Jurkat, Clone E6-1 (cell line): ENCODE data around the gene COX18.
A peak's percentile ranks its signal among the peaks of the same experiment; 100 is the strongest.

Experiments used
- DNase-seq: peaks from one replicate; pipeline ENCODE4 v3.0.0-alpha.2; 2011; ENCODE audit warnings: low read depth, low spot score
- H3K4me3 ChIP-seq: 2 replicates; pipeline ENCODE4 v1.5.1; 2011; ENCODE audit warnings: mild to moderate bottlenecking, low read length, control low read depth, moderate library complexity

COX18 gene

DNA sequence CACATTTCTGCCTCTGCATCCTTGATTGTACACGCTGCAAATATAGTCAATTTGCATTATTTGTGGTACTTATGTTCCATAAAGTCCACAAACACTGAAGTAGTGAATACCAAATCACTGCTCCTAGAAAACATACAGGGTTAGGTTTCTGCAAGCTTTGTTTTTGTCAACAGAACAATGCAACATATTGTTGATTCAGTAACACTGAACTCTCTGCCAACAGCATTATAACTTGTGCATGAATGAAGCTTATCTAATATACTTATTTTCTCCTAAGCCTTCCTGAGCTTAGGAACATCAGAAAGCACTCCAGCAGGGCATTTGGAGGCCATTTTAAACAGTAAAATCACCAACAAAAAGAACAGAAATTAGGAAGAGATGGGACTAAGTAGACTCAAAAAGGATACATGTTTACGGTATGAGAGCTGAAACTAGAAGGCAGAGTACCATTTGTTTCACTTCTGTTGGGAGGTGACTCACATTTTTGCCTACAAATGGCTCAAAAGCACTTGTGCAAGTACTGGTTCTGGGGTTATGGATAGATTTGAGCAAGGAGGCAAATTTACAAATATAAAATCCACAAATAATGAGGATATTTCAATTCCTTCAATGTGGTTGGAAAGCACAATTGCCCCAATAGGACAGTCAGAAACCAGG is 14.1 kb downstream of the COX18 start:
- DNase-seq: no peak

DNA sequence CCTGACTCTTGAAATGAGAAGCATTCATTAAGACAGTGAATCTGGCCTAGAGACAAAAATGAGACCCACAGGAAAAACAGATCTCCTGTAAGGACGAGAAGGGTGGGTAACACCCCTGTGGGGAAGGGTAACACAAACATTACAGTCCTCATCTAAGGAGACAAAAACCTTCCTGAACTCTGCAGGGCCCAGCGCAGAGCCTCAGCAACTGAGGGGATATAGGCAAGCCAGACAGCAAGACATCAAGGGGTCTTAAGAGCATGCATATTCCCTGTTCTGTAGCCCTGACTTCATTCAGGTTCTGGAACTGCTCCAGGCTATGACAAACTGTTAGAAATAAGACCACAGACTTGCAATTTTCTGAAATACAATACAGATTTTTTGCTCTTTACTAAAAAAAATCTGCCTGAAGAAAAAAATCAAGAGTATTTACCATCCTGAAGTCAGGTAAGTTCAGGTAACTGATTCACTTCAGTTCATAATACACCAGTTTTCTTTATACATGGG is 15.5 kb downstream of the COX18 start:
- no peak for DNase-seq
- H3K4me3 ChIP-seq: no peak overlapping the region

More for the DNA sequence above, 14.1 kb downstream of the COX18 start:
- H3K4me3 ChIP-seq: no peak overlapping the region

DNA sequence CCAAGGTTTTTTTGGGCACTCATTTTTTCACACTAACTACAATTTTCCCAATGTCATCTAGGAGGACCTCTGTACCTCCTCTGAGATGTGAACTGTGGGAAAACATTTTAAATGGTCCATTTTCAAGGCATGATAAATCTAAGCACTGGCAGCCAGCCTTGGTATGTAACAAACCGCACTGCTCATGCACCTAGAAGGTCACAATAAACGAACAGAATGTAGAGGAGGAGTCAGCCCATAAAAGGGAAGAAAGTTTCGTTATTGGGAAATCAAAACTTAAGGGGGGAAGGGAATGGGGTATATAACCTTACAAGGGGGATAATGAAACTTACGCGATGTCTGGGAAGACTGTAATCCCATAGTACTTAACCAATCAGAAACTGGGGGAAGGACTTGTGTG is 16.4 kb downstream of the COX18 start:
- H3K4me3 ChIP-seq: no peak overlapping the region
- no peak for DNase-seq

DNA sequence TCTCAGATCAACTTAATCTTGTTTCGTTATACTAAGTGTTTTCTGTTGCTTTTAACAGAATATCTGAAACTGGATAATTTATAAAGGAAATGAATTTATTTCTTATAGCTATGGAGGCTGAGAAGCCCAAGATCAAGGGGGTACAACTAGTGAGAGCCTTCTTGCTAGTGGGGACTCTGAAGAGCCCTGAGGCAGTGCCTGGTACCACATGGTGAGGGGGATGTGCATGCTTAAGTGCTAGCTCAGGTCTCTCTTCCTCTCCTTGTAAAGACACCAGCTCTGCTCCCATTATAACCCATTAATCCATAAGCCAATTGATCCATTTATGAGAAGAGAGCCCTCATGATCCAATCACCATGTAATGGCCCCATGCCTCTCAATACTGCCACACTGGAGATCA is 17.9 kb downstream of the COX18 start:
- no peak overlapping the region for H3K4me3 ChIP-seq
- DNase-seq: no peak

DNA sequence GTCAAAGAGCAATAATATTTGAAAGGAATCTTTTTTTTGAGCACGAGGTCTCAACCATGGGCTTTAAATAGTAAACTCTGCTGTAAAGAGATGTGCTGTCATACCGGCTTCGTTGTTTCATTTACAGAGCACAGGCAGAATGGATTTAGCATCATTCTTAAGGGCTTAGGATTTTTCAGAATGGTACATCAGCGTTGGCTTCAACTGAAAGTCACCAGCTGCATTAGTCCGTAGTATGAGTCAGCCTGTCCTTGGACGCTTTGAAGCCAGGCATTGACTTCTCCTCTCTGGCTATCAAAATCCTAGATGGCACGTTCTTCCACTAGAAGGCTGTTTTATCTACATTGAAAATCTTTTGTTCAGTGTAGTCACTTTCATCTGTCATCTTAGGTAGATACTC is 23.6 kb downstream of the COX18 start:
- H3K4me3 ChIP-seq: no peak overlapping the region
- no peak for DNase-seq

DNA sequence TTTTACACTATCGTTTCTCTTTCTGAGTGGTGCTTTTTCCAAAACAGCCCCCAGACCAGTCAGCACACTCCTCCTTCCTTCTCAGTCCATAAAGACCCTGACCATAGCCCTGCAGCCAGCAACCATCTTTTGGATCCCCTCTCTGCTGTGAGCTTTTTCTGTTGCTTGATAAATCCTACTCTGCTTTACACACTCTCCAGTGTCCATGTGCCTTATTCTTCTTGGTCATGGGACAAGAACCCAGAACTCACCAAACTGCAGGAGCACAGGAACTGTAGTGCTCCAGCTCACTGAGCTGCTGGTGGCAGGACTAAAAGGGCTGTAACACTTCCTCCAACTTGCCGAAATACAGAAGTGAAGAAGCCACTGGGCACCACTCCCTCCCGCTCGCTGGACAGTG is 32.5 kb downstream of the COX18 start:
- DNase-seq: no peak
- no peak overlapping the region for H3K4me3 ChIP-seq

DNA sequence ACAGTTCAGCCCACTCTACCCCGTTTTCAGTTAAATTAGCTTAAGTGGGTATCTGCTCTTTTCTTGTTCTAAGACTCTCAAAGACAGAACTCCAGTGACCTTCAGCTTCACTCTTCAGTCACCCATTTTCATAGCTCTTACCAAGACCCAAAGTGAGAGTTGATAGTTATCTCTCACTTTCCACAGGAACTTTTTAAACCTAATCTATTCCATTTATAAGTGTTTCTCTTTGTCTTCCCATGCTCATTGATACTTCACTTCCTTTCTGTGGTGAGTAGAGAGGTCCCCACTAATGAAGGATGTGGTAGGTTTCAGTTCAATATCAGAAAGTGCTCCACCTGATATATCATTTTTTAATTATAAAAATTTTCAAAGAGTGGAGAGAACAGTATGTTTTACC is 33.4 kb downstream of the COX18 start:
- no peak for DNase-seq
- H3K4me3 ChIP-seq: no peak overlapping the region

DNA sequence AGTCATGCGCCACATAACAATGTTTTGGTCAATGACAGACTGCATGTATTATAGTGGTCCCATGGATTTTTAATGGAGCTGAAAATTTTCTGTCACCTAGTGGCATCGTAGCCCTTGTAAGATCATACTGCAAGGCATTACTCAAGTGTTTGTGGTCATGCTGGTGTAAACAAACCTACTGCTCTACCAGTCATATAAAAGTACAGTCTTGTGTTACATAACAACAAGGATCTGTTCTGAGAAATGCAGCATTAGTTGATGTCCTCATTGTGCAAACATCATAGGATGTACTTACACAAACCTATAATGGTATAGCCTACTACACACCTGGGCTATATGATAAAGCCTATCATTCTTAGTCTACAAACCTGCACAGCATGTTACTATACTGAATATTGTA is 34.6 kb downstream of the COX18 start:
- no peak for DNase-seq
- no peak overlapping the region for H3K4me3 ChIP-seq

DNA sequence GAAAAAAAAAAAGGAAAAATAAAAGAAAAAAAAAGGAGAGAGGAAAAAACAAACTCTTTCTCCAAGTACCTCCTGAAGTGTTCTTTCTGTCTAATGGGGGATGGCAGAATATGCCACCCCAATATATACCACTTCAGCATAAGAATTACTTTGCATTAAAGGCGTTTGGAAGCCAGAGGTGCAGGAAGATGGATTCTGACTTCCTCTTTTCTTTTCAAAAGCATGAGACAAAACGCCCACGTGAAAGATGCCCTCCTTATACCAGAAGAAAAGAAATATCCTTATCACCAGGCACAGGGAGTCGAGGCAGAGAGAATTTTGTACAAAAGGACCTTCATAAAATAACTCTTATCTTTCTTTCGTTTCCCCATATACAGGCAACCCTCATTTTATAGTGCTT is 40.9 kb downstream of the COX18 start:
- no peak overlapping the region for H3K4me3 ChIP-seq
- no peak for DNase-seq

DNA sequence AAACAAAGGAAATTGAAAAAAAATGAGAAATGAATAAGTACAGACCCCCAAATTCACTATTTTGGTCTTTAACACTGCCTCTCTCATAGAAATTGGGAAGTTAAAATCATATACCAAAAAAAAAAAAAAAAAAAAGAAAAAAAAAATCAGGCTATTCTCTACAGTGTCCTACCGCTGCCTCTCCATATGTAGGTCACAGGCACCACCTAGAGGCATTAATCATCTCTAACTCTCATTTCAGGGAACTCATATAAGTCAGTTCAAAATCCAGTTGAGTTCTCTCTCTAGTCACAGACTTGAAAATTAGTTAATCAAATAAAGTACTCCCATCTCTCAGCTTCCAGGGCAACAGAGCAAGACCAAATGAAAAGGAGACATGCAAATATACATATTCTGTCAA is 47.9 kb downstream of the COX18 start:
- no peak overlapping the region for H3K4me3 ChIP-seq
- DNase-seq: peak; percentile 41

DNA sequence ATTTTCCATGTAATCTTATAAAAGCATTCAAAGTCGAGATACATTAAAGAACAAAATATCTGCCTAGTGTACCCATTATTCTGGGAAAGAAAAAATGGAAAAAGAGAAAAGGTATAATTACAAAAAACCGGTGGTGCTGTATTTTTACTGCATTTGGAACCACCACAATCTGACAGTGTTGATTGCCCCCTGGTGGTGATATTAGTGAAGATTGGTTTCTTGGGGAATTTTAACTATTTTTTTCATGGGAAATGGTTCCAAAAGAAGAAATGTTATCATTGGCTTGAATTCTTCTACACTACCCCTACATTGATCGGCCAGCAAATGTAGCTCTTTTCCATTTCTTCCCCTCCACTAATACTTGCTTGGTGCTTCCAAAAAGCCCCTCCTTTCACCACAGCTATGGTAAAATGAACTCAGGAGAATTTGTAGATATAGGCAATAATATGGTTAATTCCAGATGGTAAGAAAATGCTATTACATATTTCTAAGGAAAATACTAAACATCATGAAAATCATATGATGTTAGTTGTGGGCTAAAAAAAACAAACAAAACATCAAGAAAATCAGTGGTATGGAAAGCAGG is 50.0 kb downstream of the COX18 start:
- no peak overlapping the region for H3K4me3 ChIP-seq
- peak; percentile 39 for DNase-seq

DNA sequence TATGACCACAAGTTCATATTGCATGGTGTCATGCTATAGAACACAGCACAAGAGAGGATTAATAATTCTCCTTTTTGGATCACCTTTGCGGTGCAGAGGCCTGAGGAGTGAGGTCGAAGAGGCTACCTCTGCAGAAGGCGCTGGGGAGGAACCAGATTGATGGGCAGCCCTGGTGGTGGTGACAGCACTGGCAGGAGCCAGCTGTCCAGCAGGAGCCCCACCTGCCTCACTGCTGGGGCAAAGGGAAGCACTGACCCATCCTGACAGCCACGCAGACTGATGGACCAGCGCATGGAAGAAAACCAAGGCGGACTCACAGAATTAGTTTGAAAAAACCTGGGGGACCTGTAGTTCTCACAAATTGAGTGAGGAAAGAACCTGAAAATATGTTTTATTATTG is 50.9 kb downstream of the COX18 start:
- DNase-seq: no peak
- no peak overlapping the region for H3K4me3 ChIP-seq

DNA sequence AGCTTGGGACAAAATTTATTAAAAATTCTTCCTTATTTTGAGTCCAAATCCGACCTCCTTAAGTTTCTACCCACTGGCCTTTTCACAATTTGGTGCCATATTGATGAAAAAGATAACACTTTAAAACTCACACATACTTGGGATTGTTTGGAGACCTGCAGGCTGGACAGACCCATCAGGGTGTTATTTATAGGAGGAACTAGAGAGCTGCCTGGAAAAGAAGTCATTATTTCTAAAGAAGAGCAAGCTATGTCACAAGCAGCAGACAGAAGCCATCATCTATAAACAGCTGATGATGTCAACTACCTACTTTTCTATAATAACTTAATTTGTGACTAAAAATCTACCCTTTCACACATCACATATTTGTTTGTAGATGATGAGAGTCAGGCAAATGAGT is 56.2 kb downstream of the COX18 start:
- H3K4me3 ChIP-seq: no peak overlapping the region
- no peak for DNase-seq

DNA sequence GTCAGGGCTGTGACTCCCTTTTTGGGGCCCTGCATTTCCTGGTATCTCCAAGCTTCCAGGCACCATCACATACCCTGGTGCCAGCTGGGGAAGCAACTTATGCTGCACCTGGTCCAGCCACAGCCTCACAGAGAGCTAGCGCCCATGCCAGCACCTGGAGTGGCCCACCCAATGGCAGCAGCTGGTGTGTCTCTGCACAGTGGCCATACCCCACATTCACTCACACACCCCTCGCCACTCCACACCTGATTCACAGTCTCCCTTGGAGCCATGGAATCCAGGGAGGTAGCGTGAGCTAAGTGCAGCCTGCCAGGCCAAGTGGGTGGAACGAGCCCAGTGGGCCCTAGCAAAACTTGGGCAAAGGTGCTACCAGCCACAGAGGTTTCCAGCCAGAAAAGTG is 56.8 kb downstream of the COX18 start:
- no peak for DNase-seq
- no peak overlapping the region for H3K4me3 ChIP-seq

DNA sequence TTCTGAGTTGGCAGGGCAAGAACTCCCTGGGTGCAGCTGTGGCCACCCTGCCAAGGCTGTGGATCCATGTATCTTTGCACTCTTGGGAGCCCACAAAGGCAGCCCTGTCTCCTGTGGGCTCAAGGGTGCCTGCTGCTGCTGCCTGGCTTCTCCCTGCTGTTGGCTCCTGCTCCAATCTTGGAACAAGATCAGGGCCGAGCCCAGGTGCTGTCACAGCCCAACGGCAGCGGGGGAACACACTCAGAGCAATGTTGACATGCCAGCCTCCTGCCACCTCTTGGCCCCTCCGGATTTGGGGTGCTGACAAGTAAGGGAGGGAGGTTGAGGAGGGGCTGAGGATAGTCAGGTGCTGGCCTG is 57.9 kb downstream of the COX18 start:
- DNase-seq: no peak
- no peak overlapping the region for H3K4me3 ChIP-seq

DNA sequence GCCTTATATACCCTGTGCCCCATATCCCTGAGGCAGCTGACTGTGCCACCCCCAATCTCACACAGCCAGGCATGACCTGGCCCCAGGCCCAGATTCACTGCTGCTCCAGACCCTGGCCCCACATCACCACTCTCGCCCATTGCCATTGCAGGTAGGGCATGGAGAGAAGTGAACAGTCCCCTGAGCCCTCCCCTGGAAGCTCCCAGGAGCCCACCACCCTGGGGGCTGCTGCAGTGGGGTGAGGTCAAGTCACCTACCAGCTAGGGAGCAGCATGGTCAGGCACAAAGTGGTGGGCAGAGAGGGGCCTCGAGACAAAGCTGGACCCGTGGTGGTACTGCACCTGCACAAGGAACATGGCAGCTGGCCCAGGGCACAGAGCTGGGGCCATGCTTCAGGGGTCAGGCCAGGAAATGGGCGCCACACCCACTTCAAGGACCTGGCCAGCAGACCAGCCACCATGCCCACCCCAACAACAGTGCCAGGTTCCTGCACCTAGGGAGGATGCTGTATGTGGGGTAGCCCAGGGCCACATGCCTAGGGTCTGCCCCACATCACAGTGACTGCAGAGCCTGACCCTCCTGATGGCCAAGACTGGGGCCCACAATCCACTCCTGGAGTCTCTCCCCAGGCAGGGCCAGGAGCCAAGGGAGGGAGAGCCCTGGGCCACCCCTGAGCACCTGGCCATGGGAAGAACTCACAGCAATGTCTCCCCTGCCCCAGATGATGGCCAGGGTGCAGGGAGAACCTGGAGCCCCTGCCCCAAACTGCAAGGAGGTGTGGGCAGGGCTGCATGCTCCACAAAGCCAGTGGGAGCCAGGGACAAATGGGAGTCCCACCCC is 58.5 kb downstream of the COX18 start:
- no peak for DNase-seq

DNA sequence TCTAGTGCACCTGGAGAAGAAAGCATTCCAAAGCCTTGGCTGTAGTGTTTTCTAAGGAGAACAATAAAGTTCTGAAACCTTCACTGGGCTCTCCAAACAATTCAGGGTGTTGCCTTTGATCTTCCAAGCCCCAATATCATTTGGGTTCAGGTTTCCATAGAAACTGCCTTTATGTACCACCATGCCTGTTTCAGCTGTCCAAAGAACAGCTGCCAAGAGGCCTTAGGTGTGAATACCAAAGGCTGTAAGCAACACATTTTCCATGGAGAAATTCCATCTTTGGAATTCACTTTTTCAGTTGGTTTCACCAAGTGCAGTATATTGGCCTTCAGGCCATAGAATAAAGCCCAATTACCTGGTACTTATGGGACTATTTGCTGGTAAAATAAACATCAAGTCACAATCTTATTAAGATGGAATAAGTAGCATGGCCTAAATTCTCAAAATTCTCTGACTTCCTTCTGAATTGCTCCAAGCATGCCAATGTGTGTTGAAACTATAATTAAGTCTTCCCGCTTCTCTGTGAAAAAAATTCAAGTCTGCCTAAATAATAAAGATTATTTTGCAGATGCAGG is 61.9 kb downstream of the COX18 start:
- DNase-seq: no peak
- no peak overlapping the region for H3K4me3 ChIP-seq

More for the DNA sequence above, 58.5 kb downstream of the COX18 start:
- H3K4me3 ChIP-seq: no peak overlapping the region

DNA sequence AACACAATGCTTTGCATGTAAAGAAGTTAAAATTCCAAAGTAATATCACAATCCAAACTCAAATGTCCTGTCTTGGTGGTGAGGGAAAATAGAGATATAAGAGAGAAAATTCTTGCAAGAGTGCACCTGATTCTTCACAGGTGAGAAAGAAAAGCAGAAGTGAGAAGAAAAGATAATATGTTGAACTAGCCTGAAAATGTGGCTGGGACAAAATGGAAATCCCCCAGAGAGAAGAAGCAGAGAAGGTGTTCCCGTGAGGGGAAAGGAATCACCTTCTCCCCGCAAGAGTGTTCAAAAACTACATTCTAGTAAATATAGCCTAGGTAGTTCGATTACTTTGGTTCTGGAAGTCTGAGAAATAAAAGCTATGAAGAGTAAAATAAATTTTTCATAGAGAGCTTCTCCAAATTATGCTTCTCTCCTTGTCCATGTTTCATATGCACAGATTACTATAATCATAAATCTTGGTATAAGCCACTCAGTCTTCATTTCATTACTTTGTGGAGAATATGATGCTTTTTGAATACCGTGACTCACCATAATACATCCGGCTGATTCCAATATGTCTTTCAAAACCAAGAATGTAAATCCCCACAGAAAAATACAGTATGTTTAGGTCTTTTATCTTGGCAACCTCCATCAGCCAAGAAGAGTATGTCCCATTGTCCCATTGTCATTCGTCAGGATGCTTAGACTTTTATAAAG is 63.1 kb downstream of the COX18 start:
- H3K4me3 ChIP-seq: no peak overlapping the region
- no peak for DNase-seq

DNA sequence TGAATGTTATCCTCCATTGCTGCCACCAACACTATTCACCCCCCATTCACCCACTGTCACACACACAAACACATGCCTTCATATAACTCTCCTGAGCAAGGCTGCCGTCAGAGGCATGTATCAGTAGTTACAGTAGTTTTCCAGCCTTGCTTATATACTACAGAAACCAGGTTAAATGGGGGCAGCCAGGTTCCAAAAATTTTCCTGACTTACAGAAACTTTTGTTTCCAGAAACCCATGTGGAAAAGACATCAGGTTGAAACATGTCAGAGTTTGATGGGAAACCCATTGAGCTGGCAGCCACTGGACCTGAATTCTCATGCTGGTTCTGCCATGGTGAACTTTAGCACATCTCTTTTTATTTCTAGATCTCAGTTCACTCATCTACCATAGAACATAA is 64.0 kb downstream of the COX18 start:
- no peak for DNase-seq
- H3K4me3 ChIP-seq: no peak overlapping the region
